ENCODE measurements around the gene PLCB4. TPM values are rescaled to one million over a fixed set of nuclear protein-coding genes. Genes with fewer than 3 reads are reported as not detected.
A peak's percentile ranks its signal among the peaks of the same experiment; 100 is the strongest.

The PLCB4 gene
- polyA plus RNA-seq, 3 donors, result 13.1 to 15.7 (median 13.9) TPM

DNA sequence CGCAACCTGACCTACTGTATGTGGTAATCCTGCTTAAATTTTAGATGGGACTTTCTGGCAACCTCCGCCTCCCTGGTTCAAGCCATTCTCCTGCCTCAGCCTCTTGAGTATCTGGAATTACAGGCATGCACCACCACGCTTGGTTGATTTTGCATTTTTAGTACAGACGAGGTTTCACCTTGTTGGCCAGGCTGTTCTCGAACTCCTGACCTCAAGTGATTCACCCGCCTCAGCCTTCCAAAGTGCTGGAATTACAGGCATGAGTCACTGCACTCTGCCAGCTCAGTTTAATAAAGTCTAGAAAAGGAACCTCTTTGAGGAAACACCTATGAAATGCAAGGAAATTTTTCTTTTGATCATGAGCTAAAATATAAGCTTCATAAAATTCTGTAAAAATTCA is 9.0 kb upstream of the PLCB4 start:
- DNase-seq (ENCODE audit: low read depth in 3 of 3, low spot score in 2 of 3), result no peak

DNA sequence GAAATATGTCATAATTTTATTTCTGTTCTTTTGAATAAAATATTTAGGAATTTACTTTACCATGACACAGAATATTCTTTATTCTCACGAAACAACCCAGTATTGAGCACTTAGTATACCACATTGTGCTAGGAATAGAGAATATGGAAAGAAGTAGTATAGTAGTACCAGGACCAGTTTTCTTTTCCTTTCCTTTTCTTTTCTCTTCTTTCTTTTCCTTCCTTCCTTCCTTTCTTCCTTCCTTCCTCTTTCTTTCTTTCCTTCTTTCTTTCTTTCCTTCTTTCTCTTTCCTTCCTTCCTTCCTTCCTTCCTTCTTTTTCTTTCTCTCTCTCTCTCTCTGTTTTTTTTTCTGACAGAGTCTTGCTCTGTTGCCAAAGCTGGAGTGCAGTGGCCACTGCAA is 7.5 kb upstream of the PLCB4 start:
- DNase-seq (ENCODE audit: low read depth in 3 of 3, low spot score in 2 of 3), result no peak

DNA sequence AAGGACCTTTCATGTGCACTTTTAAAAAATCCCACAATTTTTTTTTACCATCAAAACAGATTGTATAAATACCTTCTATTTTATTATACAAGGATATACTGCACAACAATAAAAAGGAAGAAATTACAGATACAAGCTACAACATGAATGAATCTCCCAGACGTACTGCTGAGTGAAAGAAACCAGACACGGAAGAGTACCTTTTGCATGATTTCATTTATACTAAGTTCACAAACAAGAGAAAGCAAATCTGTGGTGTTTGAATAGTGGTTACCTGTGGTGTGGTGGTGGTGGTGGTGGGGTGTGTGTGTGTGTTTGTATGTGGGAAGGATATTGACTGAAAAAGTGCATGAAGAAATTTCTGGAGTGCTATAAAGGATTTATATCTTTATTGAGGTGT is 6.8 kb upstream of the PLCB4 start:
- DNase-seq (ENCODE audit: low read depth in 3 of 3, low spot score in 2 of 3), result no peak

DNA sequence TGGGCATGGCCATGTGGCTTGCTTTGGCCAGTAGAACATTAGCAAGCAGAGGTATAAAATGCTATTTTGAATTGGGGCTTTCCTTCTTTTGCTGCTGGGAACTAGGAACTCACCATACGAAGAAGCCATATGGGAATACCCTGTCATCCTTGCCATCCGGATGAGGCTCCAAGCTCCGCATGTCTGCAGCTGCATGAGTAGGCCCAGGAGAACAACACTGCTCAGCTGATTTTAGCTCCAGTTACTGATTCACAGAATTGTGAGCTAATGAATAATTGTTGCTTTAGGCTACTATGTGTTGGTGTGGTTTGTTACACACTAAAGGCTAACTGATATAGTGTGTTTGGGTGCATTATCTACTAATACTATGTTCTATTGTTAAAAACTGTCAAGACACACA is 2.7 kb upstream of the PLCB4 start:
- DNase-seq (ENCODE audit: low read depth in 3 of 3, low spot score in 2 of 3), result peak in 1 of 3 donors; percentile 47

DNA sequence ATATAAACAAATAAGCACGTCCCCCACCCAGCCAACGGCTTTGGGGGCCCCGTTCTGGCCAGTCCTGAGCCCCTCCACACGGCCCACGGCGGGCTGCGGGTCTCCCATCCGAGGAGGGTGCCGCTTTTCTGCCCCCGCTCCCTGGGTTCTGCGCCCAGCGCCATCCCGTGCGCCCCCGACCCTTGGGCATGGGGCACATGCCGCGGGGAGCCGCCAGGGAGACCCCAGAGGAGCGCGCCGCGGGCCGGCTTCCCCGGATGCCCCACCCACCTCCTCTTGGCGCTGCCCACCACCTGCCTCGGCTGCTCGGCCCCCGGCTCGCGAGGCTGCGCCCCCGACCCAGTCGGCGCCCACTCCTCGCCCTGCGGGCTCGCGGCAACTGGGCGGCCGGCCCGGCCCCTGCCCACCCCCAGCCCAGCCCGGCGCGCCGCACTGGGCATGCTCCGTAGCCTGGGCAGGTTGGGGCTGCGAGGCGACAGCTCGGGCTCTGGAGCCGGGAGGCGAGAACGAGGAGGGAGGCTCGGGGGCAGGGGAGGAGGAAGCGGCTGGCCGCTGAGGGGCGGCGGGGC is 570 bp upstream of the PLCB4 start:
- peak in 2 of 3 donors; percentile 29 to 53 for DNase-seq (ENCODE audit: low read depth in 3 of 3, low spot score in 2 of 3)

DNA sequence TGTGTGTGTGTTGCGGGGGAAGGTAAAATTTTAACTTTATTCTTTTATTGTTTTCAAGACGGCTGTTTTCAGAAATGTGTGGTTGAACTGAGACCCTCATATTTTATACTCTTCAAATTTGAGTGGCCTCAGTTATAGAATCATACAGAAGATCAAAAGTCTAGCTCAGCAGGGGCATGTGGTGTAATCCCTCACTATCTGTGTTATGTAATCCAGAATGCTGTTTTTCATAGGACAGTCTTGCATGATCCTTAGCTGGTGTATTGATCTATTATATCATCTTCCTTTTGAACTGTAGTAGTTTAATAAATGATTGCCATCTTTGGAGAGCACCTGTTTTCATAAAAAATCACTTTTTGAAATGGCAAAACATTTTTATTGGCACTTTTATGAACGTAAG is 1.4 kb downstream of the PLCB4 start:
- DNase-seq (ENCODE audit: low read depth in 3 of 3, low spot score in 2 of 3), result no peak

DNA sequence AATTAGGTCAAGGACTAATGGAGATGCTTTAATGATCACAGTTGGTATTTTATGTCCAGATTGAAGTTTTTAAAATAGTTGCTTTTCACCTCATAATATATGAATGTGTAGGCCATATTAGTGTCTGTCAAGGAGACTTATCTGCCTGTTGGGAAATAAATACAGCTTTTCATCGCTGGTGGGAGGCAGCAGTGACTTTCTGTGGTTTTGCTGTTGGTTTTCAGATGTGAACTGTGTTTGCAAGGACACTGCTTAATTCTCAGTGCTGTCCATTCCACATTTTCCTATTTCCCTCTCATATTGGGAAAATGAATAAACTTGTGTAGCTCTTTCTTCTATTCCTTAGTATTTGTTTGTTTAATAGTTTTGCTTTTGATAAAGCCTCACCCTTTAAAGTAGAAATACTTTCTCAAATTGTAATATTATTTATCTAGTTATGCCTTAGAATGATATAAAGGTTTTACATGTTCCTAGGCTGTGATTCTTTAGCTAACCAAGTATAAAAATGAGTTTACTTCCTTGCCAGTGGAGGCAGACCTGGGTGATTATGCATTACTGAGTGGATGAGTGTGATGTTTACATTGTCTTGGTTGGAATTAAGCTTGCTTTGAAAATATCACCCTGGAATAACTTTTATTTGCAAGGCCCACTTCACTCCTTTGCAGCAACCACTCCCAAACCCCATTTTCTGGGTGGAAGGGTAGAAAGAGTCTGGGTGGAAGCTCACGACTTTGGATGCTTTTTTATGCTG is 3.3 kb downstream of the PLCB4 start:
- no peak for DNase-seq (ENCODE audit: low read depth in 3 of 3, low spot score in 2 of 3)

DNA sequence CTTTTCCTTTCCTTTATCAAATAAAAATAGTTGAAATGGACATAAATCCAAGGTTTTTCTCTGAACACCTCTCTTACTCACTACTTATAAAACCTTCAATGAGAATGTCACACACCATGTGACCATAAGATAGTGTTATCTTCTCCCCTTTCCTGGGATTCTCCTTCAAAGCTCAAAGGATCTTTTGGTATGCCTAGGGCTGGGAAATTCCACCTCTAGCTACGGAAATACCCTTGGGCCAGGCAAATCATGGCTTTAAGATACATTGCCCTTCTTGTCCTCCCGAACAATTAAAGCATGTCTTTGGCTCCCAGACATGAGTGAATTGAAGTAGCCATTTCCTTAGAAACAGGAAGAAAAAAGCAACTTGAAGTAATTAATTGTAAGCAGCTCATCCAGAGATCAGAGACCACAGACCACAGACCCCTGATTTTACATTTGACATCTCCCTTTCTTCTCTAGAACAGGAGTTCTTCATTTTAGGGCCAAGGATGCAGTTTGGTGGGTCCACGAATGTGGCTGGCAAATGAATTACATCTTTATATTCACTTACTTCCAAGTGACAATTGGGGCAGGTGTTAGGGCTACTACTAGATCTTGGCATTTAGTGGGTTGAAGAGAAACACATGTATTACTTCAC is 4.1 kb downstream of the PLCB4 start:
- DNase-seq (ENCODE audit: low read depth in 3 of 3, low spot score in 2 of 3), result no peak

DNA sequence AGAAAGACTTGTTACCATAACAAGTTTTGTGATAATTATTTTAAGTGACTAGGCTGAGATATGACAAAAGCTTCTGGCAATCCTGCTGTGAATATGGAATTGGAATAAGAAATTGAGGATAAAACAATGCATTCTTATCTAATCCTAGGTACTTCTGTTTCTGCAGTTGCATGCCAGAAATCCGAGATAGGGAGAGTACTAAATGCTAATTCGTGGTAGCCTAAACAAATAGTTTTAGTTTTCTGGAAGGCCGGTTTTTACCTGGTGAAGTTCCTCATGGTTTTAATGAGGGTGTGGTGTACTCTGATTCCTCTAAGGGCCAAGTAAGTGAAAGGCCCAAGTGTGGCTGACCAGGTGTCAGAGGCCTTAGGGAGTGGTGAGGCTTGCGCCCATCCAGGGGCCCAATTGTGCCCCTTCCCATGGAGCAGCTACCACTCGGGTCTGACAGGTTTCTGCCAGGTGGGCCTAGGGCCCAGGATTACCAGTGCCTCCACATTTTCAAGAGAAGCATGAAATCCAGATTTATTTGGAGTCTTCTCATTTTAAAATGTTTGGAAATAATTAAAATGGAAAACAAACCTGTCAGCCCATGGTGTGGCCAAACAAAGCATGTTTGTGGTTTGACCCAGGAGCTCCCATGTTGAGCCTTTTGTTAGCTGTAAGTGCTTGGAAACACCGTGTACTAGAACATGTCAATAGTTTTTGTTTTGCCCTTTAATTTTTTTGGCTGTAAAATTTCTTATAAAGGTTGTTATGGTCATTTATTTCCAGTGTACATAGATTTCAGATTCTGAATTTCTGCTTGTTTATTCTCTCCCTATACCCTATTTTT is 6.6 kb downstream of the PLCB4 start:
- no peak for DNase-seq (ENCODE audit: low read depth in 3 of 3, low spot score in 2 of 3)

DNA sequence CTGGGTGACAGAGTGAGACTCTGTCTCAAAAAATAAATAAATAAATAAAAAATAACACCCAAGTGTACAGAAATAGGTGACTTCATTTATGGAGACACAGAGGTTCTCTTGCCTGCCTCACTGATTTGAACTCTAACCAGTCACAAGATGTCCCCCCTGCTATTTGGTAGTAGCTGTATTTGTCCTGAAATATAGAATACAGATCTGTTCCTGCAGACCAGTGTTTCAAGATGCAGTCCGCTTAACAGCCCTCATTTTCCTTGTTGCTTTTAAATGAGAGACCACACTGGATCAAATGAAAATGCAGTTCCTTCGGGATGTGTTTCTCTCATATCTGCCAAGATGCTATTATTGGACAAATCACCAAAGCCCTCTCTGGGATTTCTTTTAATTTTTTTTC is 7.6 kb downstream of the PLCB4 start:
- no peak for DNase-seq (ENCODE audit: low read depth in 3 of 3, low spot score in 2 of 3)

DNA sequence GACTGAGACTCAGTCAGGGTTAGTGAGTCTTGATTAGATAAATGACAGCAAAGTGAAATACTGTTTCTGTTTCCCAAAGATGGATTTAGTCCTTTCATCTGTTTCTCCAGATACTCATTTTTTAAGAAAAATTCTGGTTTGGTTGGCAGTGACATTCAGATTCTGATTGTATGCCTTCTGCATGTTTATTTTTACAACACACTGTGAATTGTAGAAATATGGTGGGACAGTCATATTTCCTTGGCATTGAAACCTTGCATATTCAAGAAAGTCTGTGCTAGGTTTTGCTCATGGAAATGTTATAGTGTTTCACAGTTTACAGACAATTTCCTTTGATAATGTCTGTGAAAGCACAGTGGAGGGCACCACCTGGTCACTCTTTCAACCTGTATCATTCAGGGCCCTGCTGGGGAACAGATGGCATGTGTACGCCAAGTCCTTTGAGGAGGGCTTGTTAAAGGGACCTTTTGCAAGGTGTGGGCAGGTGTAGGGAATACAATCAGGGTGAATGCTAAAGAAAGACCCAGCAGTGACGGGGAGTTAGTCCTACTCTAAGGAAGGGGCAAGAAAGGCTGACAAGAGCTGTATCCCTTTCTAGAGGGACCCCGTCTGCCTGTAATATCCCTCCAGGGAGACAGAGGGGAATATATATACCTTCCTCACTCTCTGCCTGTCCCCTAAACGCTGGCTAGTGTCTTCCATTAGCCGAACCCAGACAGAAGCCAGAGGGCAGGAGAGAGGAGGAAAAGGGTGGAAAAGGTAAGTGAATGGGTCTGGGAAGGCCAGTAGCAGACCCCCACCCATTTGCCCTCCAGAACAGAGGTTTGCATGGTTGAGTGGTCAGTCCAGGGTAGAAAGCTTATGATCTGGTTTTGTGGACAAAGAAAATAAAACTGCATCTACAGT is 10.2 kb downstream of the PLCB4 start:
- no peak for DNase-seq (ENCODE audit: low read depth in 3 of 3, low spot score in 2 of 3)

DNA sequence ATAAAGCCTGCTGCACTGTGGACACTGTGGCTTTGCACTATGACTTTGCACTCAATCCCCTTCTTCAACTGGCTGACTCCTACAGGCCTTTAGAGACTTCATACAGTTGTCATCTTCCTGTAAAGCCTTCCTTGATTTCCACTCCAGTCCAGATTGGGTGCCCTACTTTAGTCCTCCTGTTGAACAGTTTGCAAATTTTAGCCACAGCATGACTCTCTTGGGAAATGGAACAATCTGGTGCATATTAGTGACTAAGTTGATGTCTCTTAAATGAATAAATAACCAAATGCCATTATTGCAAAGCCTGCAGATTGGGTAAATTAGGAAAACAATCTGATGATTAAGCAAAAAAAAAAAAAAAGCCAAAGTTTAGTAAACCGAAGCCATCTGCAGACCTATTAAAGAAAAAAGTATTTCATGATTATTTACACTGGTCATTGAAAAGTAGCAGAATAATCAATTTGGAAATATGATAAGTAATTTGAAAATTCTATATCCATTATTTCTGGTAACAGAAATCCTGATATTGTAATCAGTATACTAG is 12.6 kb downstream of the PLCB4 start:
- no peak for DNase-seq (ENCODE audit: low read depth in 3 of 3, low spot score in 2 of 3)

DNA sequence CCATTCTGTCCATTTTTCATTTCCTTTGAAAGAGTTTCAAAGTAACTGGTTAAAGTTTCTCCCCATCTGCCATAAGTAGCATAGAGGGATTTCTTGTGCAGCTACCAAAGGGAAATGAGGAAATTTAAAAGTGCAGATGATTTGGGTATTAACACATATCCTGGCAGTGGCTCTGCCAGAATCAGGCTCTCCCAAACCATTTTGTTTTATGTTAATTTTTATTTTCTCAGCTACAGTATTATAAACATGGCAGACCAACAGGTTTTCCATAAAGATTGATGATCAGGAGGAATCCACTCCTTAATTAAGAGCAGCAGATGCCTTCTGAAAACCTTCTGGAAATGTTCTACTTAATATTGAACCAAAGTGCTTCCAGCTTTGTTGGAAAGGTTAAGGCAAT is 13.9 kb downstream of the PLCB4 start:
- no peak for DNase-seq (ENCODE audit: low read depth in 3 of 3, low spot score in 2 of 3)

DNA sequence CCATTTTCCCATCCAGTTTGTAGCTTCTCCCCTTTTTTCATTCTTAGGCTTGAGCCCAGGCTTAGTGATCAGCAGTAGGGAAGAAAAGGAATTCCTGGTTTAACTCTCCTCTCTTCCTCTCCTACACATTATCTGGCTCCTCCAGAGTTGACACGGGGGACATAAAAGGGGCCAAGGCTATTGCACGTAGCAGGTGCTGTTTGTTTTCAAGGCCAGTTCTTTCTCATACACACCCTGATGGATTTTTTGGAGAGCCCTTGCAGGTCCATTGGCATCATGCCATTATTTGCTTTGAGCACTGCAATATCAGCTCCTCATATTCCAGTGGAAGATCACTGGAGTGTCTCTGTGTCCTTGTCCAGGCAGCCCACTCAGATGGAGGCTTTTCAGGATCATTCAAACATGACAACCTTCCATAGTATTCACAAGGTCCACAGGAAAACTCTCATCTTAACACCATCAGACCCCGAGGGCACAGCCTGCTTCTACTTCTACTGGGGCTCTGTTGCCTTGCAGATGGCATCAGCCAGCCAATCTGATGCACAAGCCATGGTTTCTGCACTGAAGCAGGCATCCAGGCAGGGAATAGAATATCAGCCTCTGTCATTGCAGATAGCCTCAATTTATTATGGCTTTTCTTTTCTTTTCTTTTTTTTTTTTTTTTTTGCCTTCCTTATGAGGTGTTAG is 18.8 kb downstream of the PLCB4 start:
- no peak for DNase-seq (ENCODE audit: low read depth in 3 of 3, low spot score in 2 of 3)

DNA sequence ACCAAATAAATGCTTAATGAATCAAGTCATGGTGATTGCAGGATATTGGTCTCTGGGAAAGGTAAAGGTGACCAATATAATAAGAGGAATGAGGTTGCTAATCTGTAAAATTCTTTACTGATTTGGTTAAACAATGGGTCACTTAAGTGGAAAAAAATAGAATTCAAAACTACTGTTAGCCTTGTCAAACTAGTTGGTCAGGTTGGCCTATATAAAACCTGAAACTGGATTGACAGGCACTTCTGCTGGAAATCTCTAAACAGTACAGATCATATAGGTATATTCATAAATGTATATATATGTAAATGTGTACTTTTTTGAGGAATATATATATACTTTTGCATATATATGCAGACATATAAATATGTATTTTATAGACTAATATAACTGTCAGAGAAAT is 19.7 kb downstream of the PLCB4 start:
- DNase-seq (ENCODE audit: low read depth in 3 of 3, low spot score in 2 of 3), result no peak

DNA sequence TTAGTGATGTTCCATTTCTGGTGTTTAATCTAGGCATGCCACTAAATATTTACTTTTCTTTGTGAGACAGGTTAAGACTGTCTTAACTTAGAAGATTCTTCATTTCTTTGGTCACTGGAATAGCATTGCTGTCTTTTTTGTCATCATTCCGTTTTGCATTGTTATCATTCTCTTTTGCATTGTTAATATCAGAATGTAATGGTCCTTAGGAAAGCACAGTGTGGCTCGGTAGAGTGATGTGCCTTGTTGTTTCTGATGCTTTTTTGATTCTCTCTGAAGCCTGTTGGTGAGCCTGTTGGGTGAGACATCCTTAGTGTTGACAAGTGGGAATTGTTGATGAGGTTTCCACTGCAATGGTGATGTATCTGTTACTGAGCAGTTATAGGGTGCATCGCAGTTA is 23.2 kb downstream of the PLCB4 start:
- DNase-seq (ENCODE audit: low read depth in 3 of 3, low spot score in 2 of 3), result no peak

DNA sequence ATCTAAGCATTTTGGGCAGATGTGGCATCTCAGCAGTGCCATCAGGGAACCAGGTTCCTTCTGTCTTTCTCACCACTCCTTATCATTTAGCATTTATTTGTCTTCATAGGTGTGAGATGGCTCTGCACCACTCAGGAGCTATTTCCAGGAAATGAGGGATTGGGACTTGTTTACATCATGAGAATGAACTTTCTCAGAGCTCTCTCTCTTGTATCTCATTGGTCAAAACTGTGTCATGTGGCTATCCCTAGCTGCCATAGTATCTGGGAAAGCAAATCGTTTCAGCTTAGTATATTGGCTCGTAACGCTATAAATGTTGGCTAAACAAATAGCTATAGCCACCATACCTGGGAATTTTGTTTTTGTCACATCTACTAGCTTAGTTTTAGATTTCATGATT is 23.8 kb downstream of the PLCB4 start:
- DNase-seq (ENCODE audit: low read depth in 3 of 3, low spot score in 2 of 3), result no peak

DNA sequence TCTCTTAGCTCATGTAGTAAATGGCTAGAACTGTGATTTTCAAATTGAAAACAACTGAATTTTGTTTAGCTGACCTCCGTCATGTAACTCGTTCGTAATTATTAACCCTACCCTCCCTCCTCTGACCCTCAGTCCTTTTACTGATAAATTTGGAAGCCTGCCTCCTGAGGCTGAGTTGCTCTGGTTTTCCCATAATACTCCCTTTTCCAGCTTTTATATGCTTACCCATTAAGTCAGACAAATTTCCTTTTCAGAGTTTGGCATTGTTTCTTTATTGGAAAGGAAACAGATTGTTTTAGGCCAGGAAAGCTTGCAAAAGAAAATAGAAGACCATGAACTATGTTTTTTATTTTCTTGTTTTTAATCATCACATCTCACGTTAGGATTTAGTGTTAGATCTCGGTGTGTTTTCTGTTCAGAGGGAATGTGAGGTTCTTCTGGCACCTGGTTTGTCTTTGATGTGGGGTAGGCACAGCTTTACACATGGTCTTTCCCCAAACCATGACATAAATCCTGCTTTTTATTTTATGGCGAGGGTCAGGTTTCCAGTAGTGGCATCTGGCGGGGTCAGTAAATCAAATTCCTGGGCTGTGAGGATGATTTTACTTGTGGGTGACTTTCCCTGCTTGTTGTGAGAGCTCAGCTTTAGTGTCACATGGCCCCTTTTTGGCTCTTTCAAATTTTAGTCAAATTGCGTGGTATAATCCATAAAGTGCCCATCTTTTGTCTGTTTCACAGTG is 24.5 kb downstream of the PLCB4 start:
- peak; percentile 31 to 60 (median 49) for DNase-seq (ENCODE audit: low read depth in 3 of 3, low spot score in 2 of 3)

DNA sequence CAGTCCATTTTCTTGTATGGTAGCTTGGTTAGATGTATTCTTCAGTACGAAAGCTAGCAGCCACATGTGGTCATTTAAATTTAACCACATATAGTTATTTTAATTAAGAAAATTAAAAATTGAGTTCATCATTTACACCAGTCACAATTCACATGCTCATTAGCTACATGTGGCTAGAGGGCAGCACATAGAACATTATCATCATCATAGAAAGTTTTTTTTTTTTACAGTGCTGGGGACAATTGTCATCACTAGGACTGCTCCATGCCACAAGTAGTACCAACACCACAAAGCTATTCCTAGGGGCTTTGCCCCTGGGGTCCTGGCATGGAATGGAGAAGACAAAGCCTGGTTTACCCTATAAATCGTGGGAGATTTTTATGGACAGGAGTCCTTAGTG is 30.5 kb downstream of the PLCB4 start:
- no peak for DNase-seq (ENCODE audit: low read depth in 3 of 3, low spot score in 2 of 3)
